Osteocyte (in vitro differentiated cells): ENCODE data around the gene MED31. TPM values are rescaled to one million over a fixed set of nuclear protein-coding genes. Genes with fewer than 3 reads are reported as not detected.

Source experiments
- DNase-seq: peaks from one replicate; pipeline ENCODE4 v3.0.0; 2021; ENCODE audit warnings: mixed read lengths; ENCODE audit not compliant: unreplicated experiment; ENCODE audit errors: extremely low spot score
- H3K27ac Mint-ChIP-seq: one replicate; pipeline ENCODE4 v1.8.0; 2021; ENCODE audit warnings: mild to moderate bottlenecking, mixed read lengths; ENCODE audit not compliant: unreplicated experiment
- H3K27me3 Mint-ChIP-seq: one replicate; pipeline ENCODE4 v1.8.0; 2021; ENCODE audit warnings: mixed read lengths; ENCODE audit not compliant: unreplicated experiment
- H3K36me3 Mint-ChIP-seq: one replicate; pipeline ENCODE4 v1.8.0; 2021; ENCODE audit warnings: mixed read lengths; ENCODE audit not compliant: unreplicated experiment
- H3K4me1 Mint-ChIP-seq: one replicate; pipeline ENCODE4 v1.8.0; 2021; ENCODE audit warnings: mixed read lengths; ENCODE audit not compliant: unreplicated experiment
- H3K4me3 Mint-ChIP-seq: one replicate; pipeline ENCODE4 v1.8.0; 2021; ENCODE audit warnings: mild to moderate bottlenecking, moderate library complexity, mixed read lengths; ENCODE audit not compliant: unreplicated experiment
- H3K9me3 Mint-ChIP-seq: one replicate; pipeline ENCODE4 v1.8.0; 2021; ENCODE audit warnings: mixed read lengths; ENCODE audit not compliant: unreplicated experiment
- total RNA-seq: library from RNA; stranded (reverse); gene quantifications from 2 replicates; pipeline ENCODE4 v1.2.1, GENCODE V29; 2021
- TF ChIP-seq, protein P1 (sequence below): fragments of 200-600 bp; sonication (generic); IDR thresholded peaks from 2 replicates; pipeline ENCODE4 v1.5.0; 2021; ENCODE audit warnings: antibody characterized with exemption, mild to moderate bottlenecking, moderate library complexity

The MED31 gene
- total RNA-seq, 1 donor from 2014 or later = 17.4 TPM

DNA sequence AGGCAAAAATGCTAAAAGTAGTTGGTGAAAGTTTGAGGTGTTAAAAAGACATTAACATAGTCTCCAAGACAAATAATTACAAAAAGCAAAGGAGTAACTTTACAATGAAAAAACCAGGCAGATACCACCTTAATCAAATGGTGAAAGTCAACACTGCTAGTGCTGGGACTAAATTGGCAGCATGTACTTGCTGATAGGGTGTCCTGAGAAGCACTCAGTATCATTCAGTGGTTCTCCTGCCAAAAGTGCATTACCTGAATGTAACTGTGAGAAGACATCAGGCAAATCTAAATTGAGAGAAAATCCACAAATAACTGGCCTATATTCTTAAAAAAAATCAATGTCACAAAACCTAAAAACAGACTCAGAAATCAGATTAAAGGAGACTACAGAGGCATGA lies 18.9 kb downstream of the MED31 start:
- H3K4me1 Mint-ChIP-seq = peaks cover under 1% of the 10 kb centered on the region
- TF ChIP-seq, protein P1, sequence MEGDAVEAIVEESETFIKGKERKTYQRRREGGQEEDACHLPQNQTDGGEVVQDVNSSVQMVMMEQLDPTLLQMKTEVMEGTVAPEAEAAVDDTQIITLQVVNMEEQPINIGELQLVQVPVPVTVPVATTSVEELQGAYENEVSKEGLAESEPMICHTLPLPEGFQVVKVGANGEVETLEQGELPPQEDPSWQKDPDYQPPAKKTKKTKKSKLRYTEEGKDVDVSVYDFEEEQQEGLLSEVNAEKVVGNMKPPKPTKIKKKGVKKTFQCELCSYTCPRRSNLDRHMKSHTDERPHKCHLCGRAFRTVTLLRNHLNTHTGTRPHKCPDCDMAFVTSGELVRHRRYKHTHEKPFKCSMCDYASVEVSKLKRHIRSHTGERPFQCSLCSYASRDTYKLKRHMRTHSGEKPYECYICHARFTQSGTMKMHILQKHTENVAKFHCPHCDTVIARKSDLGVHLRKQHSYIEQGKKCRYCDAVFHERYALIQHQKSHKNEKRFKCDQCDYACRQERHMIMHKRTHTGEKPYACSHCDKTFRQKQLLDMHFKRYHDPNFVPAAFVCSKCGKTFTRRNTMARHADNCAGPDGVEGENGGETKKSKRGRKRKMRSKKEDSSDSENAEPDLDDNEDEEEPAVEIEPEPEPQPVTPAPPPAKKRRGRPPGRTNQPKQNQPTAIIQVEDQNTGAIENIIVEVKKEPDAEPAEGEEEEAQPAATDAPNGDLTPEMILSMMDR = no peak

DNA sequence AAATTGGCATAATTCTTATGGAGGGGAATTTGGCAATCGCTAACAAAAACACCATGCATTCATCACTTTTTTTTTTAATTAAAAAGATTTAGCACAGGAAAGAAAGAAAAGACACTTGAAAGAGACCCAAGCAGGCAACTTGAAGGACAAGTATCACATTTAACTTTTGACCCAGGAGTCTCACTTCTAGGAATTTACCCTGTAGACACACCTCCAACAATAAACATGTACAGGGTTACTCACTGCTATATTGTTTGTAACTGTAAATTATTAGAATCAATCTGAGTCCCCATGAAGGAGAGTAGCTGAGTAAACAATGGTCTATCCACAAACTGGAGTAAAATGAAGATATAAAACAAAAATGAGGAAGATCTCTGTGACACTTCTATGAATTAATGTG lies 21.0 kb downstream of the MED31 start:
- peaks cover 67% of the 10 kb centered on the region for H3K36me3 Mint-ChIP-seq
- H3K4me3 Mint-ChIP-seq = no peak overlapping the region
- peaks cover 5% of the 10 kb centered on the region for H3K9me3 Mint-ChIP-seq
- TF ChIP-seq, protein P1 = no peak
- DNase-seq = no peak
- H3K4me1 Mint-ChIP-seq = peaks cover 5% of the 10 kb centered on the region
- H3K27ac Mint-ChIP-seq = no peak overlapping the region
- no peaks in the 10 kb centered on the region for H3K27me3 Mint-ChIP-seq

More for the DNA sequence above, 18.9 kb downstream of the MED31 start:
- peaks cover 5% of the 10 kb centered on the region for H3K9me3 Mint-ChIP-seq
- DNase-seq = no peak
- H3K27ac Mint-ChIP-seq = no peak overlapping the region
- H3K27me3 Mint-ChIP-seq = no peaks in the 10 kb centered on the region
- no peak overlapping the region for H3K4me3 Mint-ChIP-seq
- peaks cover 55% of the 10 kb centered on the region for H3K36me3 Mint-ChIP-seq

DNA sequence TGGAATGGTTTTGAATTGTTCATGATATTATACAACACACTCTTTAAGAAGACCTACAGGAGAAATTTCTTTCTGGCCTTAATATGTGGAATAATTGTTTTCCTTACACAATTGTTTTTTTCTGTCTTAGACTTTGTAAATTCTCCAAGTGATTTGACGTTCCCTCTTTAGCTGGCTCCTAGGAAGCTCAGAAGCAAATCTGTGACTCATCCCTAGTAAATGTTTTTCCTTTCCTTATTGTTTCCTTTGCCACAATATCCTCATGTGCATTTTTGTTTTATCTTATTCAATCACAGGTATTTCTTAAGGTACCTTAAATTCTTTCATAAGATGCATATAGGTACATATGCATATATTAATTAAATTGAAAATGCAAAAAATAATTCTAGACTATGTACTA lies 24.4 kb downstream of the MED31 start:
- TF ChIP-seq, protein P1 = no peak
- H3K4me3 Mint-ChIP-seq = no peak overlapping the region
- H3K27me3 Mint-ChIP-seq = no peaks in the 10 kb centered on the region

DNA sequence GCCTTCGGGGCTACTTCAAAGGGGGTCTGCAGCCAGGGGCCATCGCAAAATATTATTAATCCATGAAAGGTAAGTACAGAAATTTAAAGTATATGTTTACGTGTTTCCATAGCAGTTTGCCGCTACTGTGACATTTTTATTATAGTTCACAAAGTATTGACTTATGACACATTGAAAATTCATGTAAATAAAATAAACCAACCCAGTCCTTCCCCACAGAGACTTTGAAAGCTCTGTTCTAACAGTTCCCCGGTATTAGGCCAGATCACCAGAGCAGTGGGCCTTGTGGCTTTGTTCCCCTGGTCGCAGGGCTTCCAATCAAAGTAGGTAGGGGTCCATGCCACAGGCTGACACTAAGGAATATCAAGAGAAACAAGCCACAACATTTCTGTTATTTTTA lies 24.8 kb downstream of the MED31 start:
- Mint-ChIP-seq H3K4me3 (no peak overlapping the region), H3K4me1 (peaks cover 5% of the 10 kb centered on the region), H3K9me3 (no peaks in the 10 kb centered on the region), H3K36me3 (peaks cover 51% of the 10 kb centered on the region), H3K27me3 (no peaks in the 10 kb centered on the region), H3K27ac (no peak overlapping the region)
- TF ChIP-seq, protein P1 = no peak
- no peak for DNase-seq

More for the DNA sequence above, 24.4 kb downstream of the MED31 start:
- no peak for DNase-seq
- Mint-ChIP-seq H3K9me3 (no peaks in the 10 kb centered on the region), H3K27ac (no peak overlapping the region), H3K4me1 (peaks cover 5% of the 10 kb centered on the region), H3K36me3 (peaks cover 51% of the 10 kb centered on the region)

DNA sequence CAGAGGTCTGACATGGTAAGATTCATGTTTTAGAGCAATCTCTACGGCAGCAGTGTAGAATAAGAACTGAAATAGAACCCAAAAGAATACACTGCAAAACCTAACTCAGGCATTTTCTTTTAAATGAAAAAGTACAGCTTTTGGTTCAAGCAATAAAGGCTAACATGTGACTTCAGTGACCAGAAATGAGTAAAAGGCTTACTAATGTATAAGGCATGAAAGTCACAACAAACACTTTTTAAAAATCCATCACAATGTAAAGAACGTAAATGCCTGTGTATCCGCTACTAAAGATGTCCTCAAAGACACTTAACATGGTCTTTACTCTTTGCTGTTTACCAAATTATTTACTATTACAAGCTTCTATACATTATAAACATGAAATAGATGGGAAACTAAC lies 27.5 kb downstream of the MED31 start:
- no peak for DNase-seq
- H3K4me1 Mint-ChIP-seq = peaks cover 5% of the 10 kb centered on the region
- peaks cover 39% of the 10 kb centered on the region for H3K36me3 Mint-ChIP-seq
- no peaks in the 10 kb centered on the region for H3K27me3 Mint-ChIP-seq
- H3K4me3 Mint-ChIP-seq = no peak overlapping the region
- H3K27ac Mint-ChIP-seq = no peak overlapping the region
- H3K9me3 Mint-ChIP-seq = no peaks in the 10 kb centered on the region
- TF ChIP-seq, protein P1 = no peak
